Upper lobe of left lung (tissue), 6 donors: ENCODE results near the gene PFDN2. TPM values are rescaled to one million over a fixed set of nuclear protein-coding genes. Genes with fewer than 3 reads are reported as not detected.

Source experiments
- ATAC-seq, 2 donors: fragments of 200-7000 bp; cut with Tn5 transposase; one replicate each; pipeline ENCODE4 v1.9.1; 2022; ENCODE audit warnings: mild to moderate bottlenecking in 2 of 2, moderate library complexity in 2 of 2; ENCODE audit not compliant: low FRiP score in 2 of 2
- DNase-seq, 2 donors: peaks; one replicate each; pipeline ENCODE4 v3.0.0-alpha.2; 2019 to 2020
- H3K27ac ChIP-seq, 4 donors: fragments of 200-600 bp; sonication (generic); one replicate each; pipeline ENCODE4 v1.5.1; 2016 to 2019
- H3K27me3 ChIP-seq, 4 donors: fragments of 200-600 bp; sonication (generic); one replicate each; pipeline ENCODE4 v1.5.1; 2017 to 2019
- H3K36me3 ChIP-seq, 4 donors: fragments of 200-600 bp; sonication (generic); one replicate each; pipeline ENCODE4 v1.5.1; 2016 to 2019
- H3K4me1 ChIP-seq, 4 donors: fragments of 200-600 bp; sonication (generic); one replicate each; pipeline ENCODE4 v1.5.1; 2018 to 2019
- H3K4me3 ChIP-seq, 4 donors: fragments of 200-600 bp; sonication (generic); one replicate each; pipeline ENCODE4 v1.5.1; 2017 to 2019; ENCODE audit warnings: mild to moderate bottlenecking in 2 of 4, moderate library complexity in 1 of 4
- H3K9me3 ChIP-seq, 4 donors: fragments of 200-600 bp; sonication (generic); one replicate each; pipeline ENCODE4 v1.5.1; 2018 to 2019
- EP300 ChIP-seq, 4 donors: sonication (generic); formaldehyde crosslinking; IDR thresholded peaks; one replicate each; pipeline ENCODE4 v1.5.1; 2017; ENCODE audit warnings: antibody characterized with exemption in 4 of 4, control low read depth in 2 of 4
- POLR2A ChIP-seq, 4 donors: fragments of 450-650 bp; IDR thresholded peaks; one replicate each; pipeline ENCODE4 v1.5.1; 2016 to 2017; ENCODE audit warnings: antibody characterized with exemption in 4 of 4, mild to moderate bottlenecking in 2 of 4
- POLR2AphosphoS5 ChIP-seq, 2 donors: sonication (generic); formaldehyde crosslinking; IDR thresholded peaks; one replicate each; pipeline ENCODE4 v1.5.1; 2017; ENCODE audit warnings: antibody characterized with exemption in 2 of 2
- WGBS, 2 donors: methylation state at CpG; one replicate each; pipeline ENCODE4 v1.1.5; 2017 to 2018; 5-methylcytosine and 5-hydroxymethylcytosine counted together
- total RNA-seq, 6 donors: library from RNA; depleted of rRNA in 4 of 6; stranded (reverse); fragments of >200 nt in 4 of 6; gene quantifications; one replicate each; pipeline versions ENCODE4 v1.1.0 to v1.2.1, GENCODE V29; 2016 to 2021
- TF ChIP-seq, protein P1 (sequence below), 6 experiments: fragments of 450-650 bp in 4 of 6; fragments of 200-600 bp in 2 of 6; sonication (generic) in 2 of 6; IDR thresholded peaks; one replicate each; pipeline ENCODE4 v1.5.1; 2016 to 2019; ENCODE audit warnings: antibody characterized with exemption in 6 of 6
- donor health status: DM: no; HTN: no; CAD: no; lungs with moderate emphysema.
- donor health status: DM: no; HTN: yes; CAD: no; lungs with severe emphysema.

The PFDN2 gene
- total RNA-seq, 6 donors from 2014 or later, result 17.8 to 55.9 (median 41.4) TPM

DNA sequence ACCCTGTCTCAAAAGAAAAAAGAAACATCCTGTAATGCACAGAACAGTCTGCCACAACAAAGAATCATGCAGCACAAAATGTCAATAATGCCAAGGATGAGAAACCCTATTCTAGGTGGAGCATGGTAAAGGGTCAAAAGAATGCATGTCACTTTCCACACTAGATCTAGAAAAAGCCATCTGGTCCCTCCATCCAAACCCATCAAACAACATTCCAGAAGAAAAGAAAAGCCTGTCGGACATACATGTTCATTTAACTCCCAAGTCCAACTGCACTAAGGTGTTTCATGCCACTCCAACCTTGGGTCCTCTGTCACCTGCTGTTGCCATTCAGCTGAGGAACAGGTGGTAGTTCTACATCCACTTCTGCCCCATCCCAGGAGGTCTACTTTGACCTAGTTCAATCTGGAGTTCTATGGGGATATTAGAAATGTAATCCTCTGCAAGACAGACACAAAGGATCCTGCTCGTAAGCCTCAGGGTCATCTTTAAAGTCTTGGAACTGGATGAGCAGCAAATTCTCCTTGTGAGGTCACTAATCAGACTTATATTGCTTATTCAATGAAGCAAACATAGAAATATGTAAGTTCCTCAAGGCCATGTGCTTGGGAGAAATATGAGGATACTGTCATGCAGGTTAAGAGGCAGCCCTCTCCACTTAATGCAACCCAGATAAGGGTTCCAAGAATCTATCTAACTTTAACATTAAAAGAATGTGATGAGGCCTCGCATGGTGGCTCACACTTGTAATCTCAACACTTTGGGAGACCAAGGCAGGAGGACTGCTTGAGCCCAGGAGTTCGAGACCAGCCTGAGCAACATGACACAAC, 11.0 kb upstream of the PFDN2 start:
- no peaks in the 10 kb centered on the region for H3K9me3 ChIP-seq
- H3K36me3 ChIP-seq, result peaks cover 14 to 63% (median 24%) of the 10 kb centered on the region in 4 donors
- no peak overlapping the region for H3K27ac ChIP-seq
- ATAC-seq (no peak), DNase-seq (no peak)
- WGBS, 2 donors, result 91 to 94% methylated on average over 4 of the region's 4 CpGs
- no peaks in the 10 kb centered on the region for H3K27me3 ChIP-seq
- peaks cover 30 to 52% (median 42%) of the 10 kb centered on the region in 4 donors for H3K4me1 ChIP-seq
- H3K4me3 ChIP-seq, result no peak overlapping the region
- TF ChIP-seq, protein P1, sequence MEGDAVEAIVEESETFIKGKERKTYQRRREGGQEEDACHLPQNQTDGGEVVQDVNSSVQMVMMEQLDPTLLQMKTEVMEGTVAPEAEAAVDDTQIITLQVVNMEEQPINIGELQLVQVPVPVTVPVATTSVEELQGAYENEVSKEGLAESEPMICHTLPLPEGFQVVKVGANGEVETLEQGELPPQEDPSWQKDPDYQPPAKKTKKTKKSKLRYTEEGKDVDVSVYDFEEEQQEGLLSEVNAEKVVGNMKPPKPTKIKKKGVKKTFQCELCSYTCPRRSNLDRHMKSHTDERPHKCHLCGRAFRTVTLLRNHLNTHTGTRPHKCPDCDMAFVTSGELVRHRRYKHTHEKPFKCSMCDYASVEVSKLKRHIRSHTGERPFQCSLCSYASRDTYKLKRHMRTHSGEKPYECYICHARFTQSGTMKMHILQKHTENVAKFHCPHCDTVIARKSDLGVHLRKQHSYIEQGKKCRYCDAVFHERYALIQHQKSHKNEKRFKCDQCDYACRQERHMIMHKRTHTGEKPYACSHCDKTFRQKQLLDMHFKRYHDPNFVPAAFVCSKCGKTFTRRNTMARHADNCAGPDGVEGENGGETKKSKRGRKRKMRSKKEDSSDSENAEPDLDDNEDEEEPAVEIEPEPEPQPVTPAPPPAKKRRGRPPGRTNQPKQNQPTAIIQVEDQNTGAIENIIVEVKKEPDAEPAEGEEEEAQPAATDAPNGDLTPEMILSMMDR (IDR thresholded peaks at IDR 0.05), result no peak
- TF ChIP-seq POLR2A (IDR thresholded peaks at IDR 0.05), result no peak

GRCh38 chr1:161127649-161128048, 9.8 kb upstream of the PFDN2 start:
- peak overlapping the region in 3 of 4 donors; percentile 6 to 54 (median 13) for H3K27ac ChIP-seq
- peaks cover 23 to 73% (median 35%) of the 10 kb centered on the region in 4 donors for H3K36me3 ChIP-seq
- DNase-seq (no peak), ATAC-seq (no peak)
- WGBS, 2 donors, result 69 to 82% methylated on average over 2 of the region's 2 CpGs
- H3K4me3 ChIP-seq, result no peak overlapping the region
- TF ChIP-seq POLR2A (IDR thresholded peaks at IDR 0.05) (no peak), POLR2AphosphoS5 (IDR thresholded peaks at IDR 0.05) (no peak), EP300 (IDR thresholded peaks at IDR 0.05) (no peak)
- TF ChIP-seq, protein P1 (IDR thresholded peaks at IDR 0.05), result no peak
- H3K27me3 ChIP-seq, result no peaks in the 10 kb centered on the region
- peaks cover 25 to 46% (median 37%) of the 10 kb centered on the region in 4 donors for H3K4me1 ChIP-seq
- H3K9me3 ChIP-seq, result no peaks in the 10 kb centered on the region

DNA sequence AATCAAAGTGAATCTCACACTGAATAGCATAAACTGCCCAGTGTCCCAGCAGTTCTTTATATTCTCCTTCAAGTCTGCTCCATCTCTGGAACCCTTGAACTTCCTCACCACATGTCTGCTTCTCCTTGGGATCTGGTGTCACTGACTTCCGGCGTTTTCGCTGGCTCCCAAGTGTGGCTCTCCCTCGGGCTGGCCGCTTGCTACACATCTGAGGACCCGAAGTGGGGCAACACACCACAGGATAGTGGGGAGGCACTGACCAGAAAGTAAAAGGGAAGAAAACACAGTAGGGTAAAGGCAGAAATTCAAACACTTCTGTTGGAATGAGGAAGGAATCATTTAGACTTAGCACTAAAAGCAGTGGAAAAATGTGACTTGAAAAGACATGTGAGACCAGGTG, 5.1 kb upstream of the PFDN2 start:
- DNase-seq (no peak), ATAC-seq (no peak)
- no peaks in the 10 kb centered on the region for H3K9me3 ChIP-seq
- no peaks in the 10 kb centered on the region for H3K27me3 ChIP-seq
- WGBS, 2 donors, result 74 to 75% methylated on average over 6 of the region's 6 CpGs
- no peak for TF ChIP-seq EP300 (IDR thresholded peaks at IDR 0.05)
- TF ChIP-seq POLR2A (IDR thresholded peaks at IDR 0.05), result no peak
- TF ChIP-seq, protein P1 (IDR thresholded peaks at IDR 0.05), result no peak
- TF ChIP-seq POLR2AphosphoS5 (IDR thresholded peaks at IDR 0.05), result no peak
- no peak overlapping the region for H3K27ac ChIP-seq
- H3K4me1 ChIP-seq, result peaks cover 24 to 42% (median 34%) of the 10 kb centered on the region in 4 donors
- H3K36me3 ChIP-seq, result peaks cover 24 to 83% (median 55%) of the 10 kb centered on the region in 4 donors
- H3K4me3 ChIP-seq, result no peak overlapping the region

GRCh38 chr1:161121834-161122233, 4.0 kb upstream of the PFDN2 start:
- ATAC-seq (peak in 1 of 2 donors; percentile 19), DNase-seq (no peak)
- TF ChIP-seq POLR2A (IDR thresholded peaks at IDR 0.05), result no peak
- TF ChIP-seq, protein P1 (IDR thresholded peaks at IDR 0.05), result no peak
- no peak for TF ChIP-seq EP300 (IDR thresholded peaks at IDR 0.05)
- no peak for TF ChIP-seq POLR2AphosphoS5 (IDR thresholded peaks at IDR 0.05)
- H3K9me3 ChIP-seq, result no peaks in the 10 kb centered on the region
- no peak overlapping the region for H3K4me3 ChIP-seq
- H3K4me1 ChIP-seq, result peaks cover 17 to 42% (median 31%) of the 10 kb centered on the region in 4 donors
- 58 to 69% methylated on average over 4 of the region's 4 CpGs for WGBS, 2 donors
- peaks cover 24 to 72% (median 55%) of the 10 kb centered on the region in 4 donors for H3K36me3 ChIP-seq
- H3K27me3 ChIP-seq, result no peaks in the 10 kb centered on the region
- H3K27ac ChIP-seq, result no peak overlapping the region
